ENCODE measurements around the gene XPNPEP2.

GRCh38 chrX:129693354-129693753, 45.4 kb upstream of the XPNPEP2 start:
- no peak for TF ChIP-seq SMAD3 (CRISPR knock-in tag; IDR thresholded peaks at IDR 0.05; ENCODE audit: borderline replicate concordance)
- no peak for TF ChIP-seq ETV6 (CRISPR knock-in tag; IDR thresholded peaks at IDR 0.05)
- TF ChIP-seq, protein P1, sequence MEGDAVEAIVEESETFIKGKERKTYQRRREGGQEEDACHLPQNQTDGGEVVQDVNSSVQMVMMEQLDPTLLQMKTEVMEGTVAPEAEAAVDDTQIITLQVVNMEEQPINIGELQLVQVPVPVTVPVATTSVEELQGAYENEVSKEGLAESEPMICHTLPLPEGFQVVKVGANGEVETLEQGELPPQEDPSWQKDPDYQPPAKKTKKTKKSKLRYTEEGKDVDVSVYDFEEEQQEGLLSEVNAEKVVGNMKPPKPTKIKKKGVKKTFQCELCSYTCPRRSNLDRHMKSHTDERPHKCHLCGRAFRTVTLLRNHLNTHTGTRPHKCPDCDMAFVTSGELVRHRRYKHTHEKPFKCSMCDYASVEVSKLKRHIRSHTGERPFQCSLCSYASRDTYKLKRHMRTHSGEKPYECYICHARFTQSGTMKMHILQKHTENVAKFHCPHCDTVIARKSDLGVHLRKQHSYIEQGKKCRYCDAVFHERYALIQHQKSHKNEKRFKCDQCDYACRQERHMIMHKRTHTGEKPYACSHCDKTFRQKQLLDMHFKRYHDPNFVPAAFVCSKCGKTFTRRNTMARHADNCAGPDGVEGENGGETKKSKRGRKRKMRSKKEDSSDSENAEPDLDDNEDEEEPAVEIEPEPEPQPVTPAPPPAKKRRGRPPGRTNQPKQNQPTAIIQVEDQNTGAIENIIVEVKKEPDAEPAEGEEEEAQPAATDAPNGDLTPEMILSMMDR (IDR thresholded peaks at IDR 0.05) = no peak
